SK-N-SH (cell line): ENCODE results near the gene TFCP2. TPM values are rescaled to one million over a fixed set of nuclear protein-coding genes. Genes with fewer than 3 reads are reported as not detected.
"Not testable (repeated sequence)": the region's sequence is repeated elsewhere in the genome, so short reads cannot be mapped to it uniquely, and the experiment has no call there.

Experiments
- CTCF ChIA-PET: fragments of 300-600, 350-600 bp; formaldehyde crosslinking; extraction: SDS; loops from one replicate; lab custom pipeline; 2021; lab: Yijun Ruan, JAX
- POLR2A ChIA-PET: fragments of 350-600 bp; sonication (Branson Sonifier 250); formaldehyde crosslinking; extraction: SDS; loops from one replicate; lab custom pipeline; 2020; ENCODE audit warnings: antibody characterized with exemption, inconsistent platforms; lab: Yijun Ruan, JAX
- DNase-seq: peaks from one replicate; pipeline ENCODE4 v3.0.0; 2012
- H2AFZ ChIP-seq: fragments of 200-600 bp; sonication (generic); 2 replicates; pipeline ENCODE4 v1.8.1; 2016; ENCODE audit warnings: antibody characterized with exemption, mild to moderate bottlenecking, low read depth
- H3F3A ChIP-seq: fragments of 200-600 bp; sonication (generic); replicated peaks from 2 replicates; pipeline ENCODE3; 2016; ENCODE audit warnings: antibody characterized with exemption, mild to moderate bottlenecking; ENCODE audit not compliant: insufficient read depth
- H3K27ac ChIP-seq, 2 experiments: fragments of 200-500 bp in 1 of 2; fragments of 200-600 bp in 1 of 2; sonication (Bioruptor generic) in 1 of 2; sonication (generic), shearing (Covaris generic) in 1 of 2; 2 replicates each; pipeline versions ENCODE4 v1.5.1 to v1.6.1; 2014 to 2016; ENCODE audit warnings: low read depth in 2 of 2, inconsistent platforms in 1 of 2, low read length in 1 of 2, mild to moderate bottlenecking in 1 of 2, mixed read lengths in 1 of 2
- H3K27me3 ChIP-seq: fragments of 200-600 bp; sonication (generic), shearing (Covaris generic); 2 replicates; pipeline ENCODE4 v1.6.1; 2016; ENCODE audit warnings: mixed run types; ENCODE audit not compliant: insufficient read depth
- H3K36me3 ChIP-seq, 2 experiments: fragments of 200-500 bp in 1 of 2; fragments of 200-600 bp in 1 of 2; sonication (Bioruptor generic) in 1 of 2; sonication (generic) in 1 of 2; replicated peaks in 1 of 2; 2 replicates each; pipeline versions ENCODE3 to v1.5.1; 2014 to 2016; ENCODE audit warnings: low read length in 1 of 2, mild to moderate bottlenecking in 1 of 2; ENCODE audit not compliant: insufficient read depth in 2 of 2, control insufficient read depth in 1 of 2
- H3K4me1 ChIP-seq, 2 experiments: fragments of 200-500 bp in 1 of 2; fragments of 200-600 bp in 1 of 2; sonication (Bioruptor generic) in 1 of 2; sonication (generic), shearing (Covaris generic) in 1 of 2; 2 replicates each; pipeline versions ENCODE4 v1.5.1 to v1.6.1; 2014 to 2016; ENCODE audit warnings: low read depth in 1 of 2, low read length in 1 of 2, mixed run types in 1 of 2; ENCODE audit not compliant: insufficient read depth in 2 of 2, control insufficient read depth in 1 of 2
- H3K4me2 ChIP-seq: fragments of 200-600 bp; sonication (generic), shearing (Covaris generic); 2 replicates; pipeline ENCODE4 v1.6.1; 2017; ENCODE audit warnings: mixed run types
- H3K4me3 ChIP-seq, 2 experiments: fragments of 200-500 bp in 1 of 2; fragments of 200-600 bp in 1 of 2; sonication (Bioruptor generic) in 1 of 2; sonication (generic), shearing (Covaris generic) in 1 of 2; 2 replicates each; pipeline versions ENCODE4 v1.5.1 to v1.8.1; 2014 to 2016; ENCODE audit warnings: low read depth in 2 of 2, inconsistent platforms in 1 of 2, low read length in 1 of 2, mild to moderate bottlenecking in 1 of 2, mixed read lengths in 1 of 2, moderate library complexity in 1 of 2
- H3K79me2 ChIP-seq: fragments of 200-600 bp; sonication (generic); 2 replicates; pipeline ENCODE4 v1.8.1; 2017; ENCODE audit warnings: mild to moderate bottlenecking; ENCODE audit not compliant: insufficient read depth
- H3K9ac ChIP-seq: fragments of 200-600 bp; sonication (generic); 2 replicates; pipeline ENCODE4 v1.6.1; 2017; ENCODE audit warnings: mixed run types
- H3K9me2 ChIP-seq: fragments of 200-600 bp; sonication (generic); 2 replicates; pipeline ENCODE4 v1.6.1; 2017; ENCODE audit warnings: mixed run types
- H3K9me3 ChIP-seq: fragments of 200-600 bp; sonication (generic); 2 replicates; pipeline ENCODE4 v1.6.1; 2017; ENCODE audit warnings: mixed run types, mild to moderate bottlenecking, moderate library complexity
- H4K20me1 ChIP-seq: fragments of 200-600 bp; sonication (generic); 2 replicates; pipeline ENCODE4 v1.6.1; 2017; ENCODE audit warnings: mild to moderate bottlenecking, mixed run types; ENCODE audit not compliant: insufficient read depth
- CHD2 ChIP-seq: fragments of 150-350 bp; IDR thresholded peaks from 2 replicates; pipeline ENCODE4 v1.6.1; 2018; ENCODE audit warnings: low read length; ENCODE audit not compliant: partially characterized antibody
- EZH2phosphoT487 ChIP-seq: fragments of 200-600 bp; sonication (generic); IDR thresholded peaks from 2 replicates; pipeline ENCODE4 v1.6.1; 2017; ENCODE audit warnings: low read depth, mixed run types, mild to moderate bottlenecking, antibody characterized with exemption, moderate library complexity, borderline replicate concordance
- GABPA ChIP-seq: IDR thresholded peaks from 2 replicates; pipeline ENCODE4 v1.4.0; 2012; ENCODE audit warnings: low read depth, mild to moderate bottlenecking
- MEF2A ChIP-seq: IDR thresholded peaks from 2 replicates; pipeline ENCODE4 v1.4.0; 2012; ENCODE audit warnings: low read depth, borderline replicate concordance
- NFIC ChIP-seq: IDR thresholded peaks from 2 replicates; pipeline ENCODE4 v1.4.0; 2012; ENCODE audit warnings: borderline replicate concordance
- NRF1 ChIP-seq: IDR thresholded peaks from 2 replicates; pipeline ENCODE4 v1.6.1; 2012; ENCODE audit warnings: low read depth, mild to moderate bottlenecking, low read length
- RAD21 ChIP-seq: IDR thresholded peaks from 2 replicates; pipeline ENCODE4 v1.6.1; 2012; ENCODE audit warnings: mild to moderate bottlenecking, low read length
- RCOR1 ChIP-seq: fragments of 150-350 bp; IDR thresholded peaks from 2 replicates; pipeline ENCODE4 v1.6.1; 2017; ENCODE audit warnings: antibody characterized with exemption, low read length
- SIN3A ChIP-seq: IDR thresholded peaks from 2 replicates; pipeline ENCODE4 v1.6.1; 2012; ENCODE audit warnings: low read depth, mild to moderate bottlenecking, low read length, moderate library complexity, borderline replicate concordance
- SMC3 ChIP-seq: IDR thresholded peaks from 2 replicates; pipeline ENCODE4 v1.6.1; 2012; ENCODE audit warnings: low read depth, low read length, improper control_type of control experiment
- TAF1 ChIP-seq: IDR thresholded peaks from 2 replicates; pipeline ENCODE4 v1.6.1; 2012; ENCODE audit warnings: low read depth, mild to moderate bottlenecking, low read length, moderate library complexity, borderline replicate concordance
- YY1 ChIP-seq: IDR thresholded peaks from 2 replicates; pipeline ENCODE4 v1.4.0; 2012; ENCODE audit warnings: low read depth, mild to moderate bottlenecking
- WGBS: methylation state at CpG from one replicate; pipeline ENCODE4 v1.1.6; 2017; ENCODE audit warnings: low lambda C conversion rate; 5-methylcytosine and 5-hydroxymethylcytosine counted together
- polyA plus RNA-seq, 3 experiments: library from polyadenylated mRNA; depleted of rRNA; stranded (reverse); fragments of >200 nt; gene quantifications; 2 replicates each; pipeline ENCODE4 v1.2.3, GENCODE V29; 2012
- TF ChIP-seq, protein P1 (sequence below): IDR thresholded peaks from 2 replicates; pipeline ENCODE4; 2012
- TF ChIP-seq, protein P2 (sequence below): IDR thresholded peaks from 2 replicates; pipeline ENCODE4 v1.4.0; 2012; ENCODE audit warnings: low read depth, borderline replicate concordance
- TF ChIP-seq, protein P3 (sequence below): fragments of 200-600 bp; sonication (generic); IDR thresholded peaks from 2 replicates; pipeline ENCODE4 v1.6.1; 2017; ENCODE audit warnings: antibody characterized with exemption, mild to moderate bottlenecking, moderate library complexity
- TF ChIP-seq, protein P4 (sequence below): IDR thresholded peaks from 2 replicates; pipeline ENCODE4 v1.4.0; 2012; ENCODE audit warnings: low read depth
- TF ChIP-seq, protein P5 (sequence below): fragments of 150-350 bp; IDR thresholded peaks from 2 replicates; pipeline ENCODE4 v1.6.1; 2016; ENCODE audit warnings: mild to moderate bottlenecking, low read depth, low read length

TFCP2 gene
- polyA plus RNA-seq, 1 of the 3 experiments (the other 2 are of a cell fraction) = 18.1 TPM

DNA sequence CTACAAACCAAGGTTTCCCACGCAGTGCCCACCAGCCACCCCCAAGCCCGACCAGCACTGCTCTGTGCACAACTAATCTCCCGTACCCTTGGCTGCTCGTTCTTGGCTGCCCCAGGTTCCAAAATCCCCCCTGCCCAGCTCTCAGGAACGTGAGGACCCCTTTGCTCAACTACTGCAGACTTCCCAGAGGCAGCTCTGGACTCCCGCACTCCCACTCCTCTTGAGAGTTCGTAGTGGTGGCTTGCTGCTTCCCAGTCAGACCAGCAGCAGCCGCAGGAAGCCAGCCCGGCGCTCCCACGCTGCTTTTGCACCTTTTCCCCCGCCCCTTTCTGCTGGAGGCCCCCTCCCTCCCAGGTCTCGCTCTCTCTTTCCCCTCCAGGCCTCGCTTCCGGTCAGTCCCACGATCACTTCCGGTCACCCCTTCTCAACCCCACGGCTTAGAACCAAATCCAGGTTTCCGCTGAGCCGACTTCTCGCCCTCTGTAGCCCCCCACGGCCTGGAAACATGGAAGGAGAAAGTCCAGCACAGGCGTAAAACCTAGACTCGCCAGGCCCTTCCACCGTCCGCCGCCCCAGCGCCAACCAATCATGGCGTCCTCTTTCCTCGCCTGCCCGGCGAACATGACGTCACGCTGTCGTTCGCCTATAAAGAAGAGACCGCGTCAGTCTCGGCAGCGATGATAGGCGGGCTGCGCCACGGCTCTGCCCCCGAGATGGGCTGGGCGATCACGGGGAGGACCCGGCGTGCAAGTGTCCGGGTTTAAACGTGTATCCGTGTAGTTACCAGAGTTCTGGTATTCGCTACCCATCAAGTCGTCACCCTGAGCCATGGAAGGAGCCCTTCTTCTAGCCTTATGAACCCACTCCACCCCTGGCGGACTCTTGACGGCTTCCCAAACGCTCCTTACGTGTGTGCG is at the start of gene TFCP2 (continued):
- TF ChIP-seq, protein P1, sequence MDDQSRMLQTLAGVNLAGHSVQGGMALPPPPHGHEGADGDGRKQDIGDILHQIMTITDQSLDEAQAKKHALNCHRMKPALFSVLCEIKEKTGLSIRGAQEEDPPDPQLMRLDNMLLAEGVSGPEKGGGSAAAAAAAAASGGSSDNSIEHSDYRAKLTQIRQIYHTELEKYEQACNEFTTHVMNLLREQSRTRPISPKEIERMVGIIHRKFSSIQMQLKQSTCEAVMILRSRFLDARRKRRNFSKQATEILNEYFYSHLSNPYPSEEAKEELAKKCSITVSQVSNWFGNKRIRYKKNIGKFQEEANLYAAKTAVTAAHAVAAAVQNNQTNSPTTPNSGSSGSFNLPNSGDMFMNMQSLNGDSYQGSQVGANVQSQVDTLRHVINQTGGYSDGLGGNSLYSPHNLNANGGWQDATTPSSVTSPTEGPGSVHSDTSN = 0 out of 2 replicates have a peak, but pooled peaks have one; percentile 2
- TF ChIP-seq, protein P2, sequence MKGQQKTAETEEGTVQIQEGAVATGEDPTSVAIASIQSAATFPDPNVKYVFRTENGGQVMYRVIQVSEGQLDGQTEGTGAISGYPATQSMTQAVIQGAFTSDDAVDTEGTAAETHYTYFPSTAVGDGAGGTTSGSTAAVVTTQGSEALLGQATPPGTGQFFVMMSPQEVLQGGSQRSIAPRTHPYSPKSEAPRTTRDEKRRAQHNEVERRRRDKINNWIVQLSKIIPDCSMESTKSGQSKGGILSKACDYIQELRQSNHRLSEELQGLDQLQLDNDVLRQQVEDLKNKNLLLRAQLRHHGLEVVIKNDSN = no peak; the same call in 1 of the 2 replicates
- TF ChIP-seq, protein P3, sequence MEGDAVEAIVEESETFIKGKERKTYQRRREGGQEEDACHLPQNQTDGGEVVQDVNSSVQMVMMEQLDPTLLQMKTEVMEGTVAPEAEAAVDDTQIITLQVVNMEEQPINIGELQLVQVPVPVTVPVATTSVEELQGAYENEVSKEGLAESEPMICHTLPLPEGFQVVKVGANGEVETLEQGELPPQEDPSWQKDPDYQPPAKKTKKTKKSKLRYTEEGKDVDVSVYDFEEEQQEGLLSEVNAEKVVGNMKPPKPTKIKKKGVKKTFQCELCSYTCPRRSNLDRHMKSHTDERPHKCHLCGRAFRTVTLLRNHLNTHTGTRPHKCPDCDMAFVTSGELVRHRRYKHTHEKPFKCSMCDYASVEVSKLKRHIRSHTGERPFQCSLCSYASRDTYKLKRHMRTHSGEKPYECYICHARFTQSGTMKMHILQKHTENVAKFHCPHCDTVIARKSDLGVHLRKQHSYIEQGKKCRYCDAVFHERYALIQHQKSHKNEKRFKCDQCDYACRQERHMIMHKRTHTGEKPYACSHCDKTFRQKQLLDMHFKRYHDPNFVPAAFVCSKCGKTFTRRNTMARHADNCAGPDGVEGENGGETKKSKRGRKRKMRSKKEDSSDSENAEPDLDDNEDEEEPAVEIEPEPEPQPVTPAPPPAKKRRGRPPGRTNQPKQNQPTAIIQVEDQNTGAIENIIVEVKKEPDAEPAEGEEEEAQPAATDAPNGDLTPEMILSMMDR = no peak
- TF ChIP-seq NFIC = no peak
- 0 out of 2 replicates have a peak, but pooled peaks have one; percentile 23 for TF ChIP-seq RAD21
- peak; percentile 66 for TF ChIP-seq TAF1
- TF ChIP-seq CHD2 = no peak
- TF ChIP-seq, protein P4, sequence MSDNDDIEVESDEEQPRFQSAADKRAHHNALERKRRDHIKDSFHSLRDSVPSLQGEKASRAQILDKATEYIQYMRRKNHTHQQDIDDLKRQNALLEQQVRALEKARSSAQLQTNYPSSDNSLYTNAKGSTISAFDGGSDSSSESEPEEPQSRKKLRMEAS = peak; percentile 78
- TF ChIP-seq, protein P5, sequence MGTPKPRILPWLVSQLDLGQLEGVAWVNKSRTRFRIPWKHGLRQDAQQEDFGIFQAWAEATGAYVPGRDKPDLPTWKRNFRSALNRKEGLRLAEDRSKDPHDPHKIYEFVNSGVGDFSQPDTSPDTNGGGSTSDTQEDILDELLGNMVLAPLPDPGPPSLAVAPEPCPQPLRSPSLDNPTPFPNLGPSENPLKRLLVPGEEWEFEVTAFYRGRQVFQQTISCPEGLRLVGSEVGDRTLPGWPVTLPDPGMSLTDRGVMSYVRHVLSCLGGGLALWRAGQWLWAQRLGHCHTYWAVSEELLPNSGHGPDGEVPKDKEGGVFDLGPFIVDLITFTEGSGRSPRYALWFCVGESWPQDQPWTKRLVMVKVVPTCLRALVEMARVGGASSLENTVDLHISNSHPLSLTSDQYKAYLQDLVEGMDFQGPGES = no peak; the same call in 1 of the 2 replicates
- TF ChIP-seq, all 33 proteins: peak for 16

DNA sequence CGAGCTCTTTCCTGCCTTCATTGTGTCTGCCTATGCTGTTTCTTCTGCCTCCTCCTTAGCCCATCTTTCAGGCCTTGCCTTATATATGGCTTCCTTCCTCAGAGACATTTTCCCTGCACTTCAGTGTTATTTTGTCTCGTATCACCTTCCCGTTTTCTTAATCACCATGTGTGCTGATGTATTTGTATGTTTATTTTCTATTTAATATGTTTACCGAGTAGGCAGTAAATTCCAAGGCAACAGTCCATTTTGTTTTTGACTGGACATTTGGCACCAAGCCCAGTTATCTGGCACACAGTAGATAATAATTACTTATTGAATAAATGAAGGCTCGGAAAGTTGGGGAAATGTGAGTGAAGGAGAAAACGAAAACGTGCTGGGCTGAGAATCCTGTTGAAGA is 49.5 kb upstream of the TFCP2 start:
- ChIA-PET CTCF (no interaction called here), POLR2A (no interaction called here)
- Histone ChIP-seq H3K27ac (no peak overlapping the region), H3K9me3 (no peaks in the 10 kb centered on the region), H3K4me2 (no peak overlapping the region), H3K4me1 (peaks cover 0 to 8% of the 10 kb centered on the region in 2 experiments; a peak in 1 of 4 replicates), H3F3A (peaks cover 12% of the 10 kb centered on the region), H3K27me3 (no peaks in the 10 kb centered on the region), H2AFZ (no peak overlapping the region), H3K9ac (no peak overlapping the region), H3K4me3 (no peak overlapping the region), H3K36me3 (no peaks in the 10 kb centered on the region), H3K79me2 (no peaks in the 10 kb centered on the region), H4K20me1 (no peaks in the 10 kb centered on the region), H3K9me2 (no peaks in the 10 kb centered on the region)
- 62% methylated on average over 7 of the region's 7 CpGs for WGBS
- no peak for DNase-seq
- TF ChIP-seq RAD21 (no peak), RCOR1 (no peak), GABPA (no peak), EZH2phosphoT487 (no peak), SMC3 (no peak), NRF1 (no peak), SIN3A (no peak), YY1 (no peak), MEF2A (no peak)
- TF ChIP-seq, protein P3 = no peak
- TF ChIP-seq, protein P4 = no peak

DNA sequence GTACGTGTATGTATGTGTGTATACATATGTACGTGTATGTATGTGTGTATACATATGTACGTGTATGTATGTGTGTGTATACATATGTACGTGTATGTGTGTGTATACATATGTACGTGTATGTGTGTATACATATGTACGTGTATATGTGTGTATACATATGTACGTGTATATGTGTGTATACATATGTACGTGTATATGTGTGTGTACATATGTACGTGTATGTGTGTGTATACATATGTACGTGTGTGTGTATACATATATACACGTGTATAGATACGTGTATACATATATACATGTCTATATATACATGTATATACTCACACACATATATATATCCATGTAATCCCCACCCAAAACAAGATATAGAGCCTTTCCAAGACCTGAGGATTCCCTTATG is 46.9 kb upstream of the TFCP2 start:
- H3K9ac ChIP-seq, H3K27ac ChIP-seq, H3K4me3 ChIP-seq, H3K9me2 ChIP-seq, H3K27me3 ChIP-seq, H2AFZ ChIP-seq, H4K20me1 ChIP-seq, H3K36me3 ChIP-seq, H3K9me3 ChIP-seq, POLR2A ChIA-PET, H3K79me2 ChIP-seq, CTCF ChIA-PET, H3K4me2 ChIP-seq, H3K4me1 ChIP-seq, DNase-seq: not testable (repeated sequence)
- 92% methylated on average over 12 of the region's 12 CpGs for WGBS
- H3F3A ChIP-seq = peaks cover 25% of the 10 kb centered on the region
